HG03457 (cell line): ENCODE measurements around the gene AS3MT.
"Not testable (repeated sequence)": the region's sequence is repeated elsewhere in the genome, so short reads cannot be mapped to it uniquely, and the experiment has no call there.

Source experiments
- ATAC-seq: cut with Tn5 transposase; IDR thresholded peaks from one replicate; pipeline ENCODE4 v1.9.1; 2021; ENCODE audit warnings: moderate number of reproducible peaks; ENCODE audit not compliant: unreplicated experiment

Gene AS3MT

GRCh38 chr10:102919246-102919959, 50.1 kb downstream of the AS3MT start:
- no peak for ATAC-seq

- no peak for ATAC-seq
These were observed 50.9 kb downstream of the AS3MT start for GRCh38 chr10:102919992-102920739.

GRCh38 chr10:102923601-102924000, 54.3 kb downstream of the AS3MT start:
- no peak for ATAC-seq

GRCh38 chr10:102926842-102927241, 57.6 kb downstream of the AS3MT start:
- no peak for ATAC-seq

GRCh38 chr10:102927311-102928010, 58.2 kb downstream of the AS3MT start:
- no peak for ATAC-seq

- ATAC-seq, result not testable (repeated sequence)
These were observed 59.2 kb downstream of the AS3MT start for GRCh38 chr10:102928442-102928841.

- no peak for ATAC-seq
These were observed 61.5 kb downstream of the AS3MT start for GRCh38 chr10:102930720-102931119.

- ATAC-seq, result no peak
These were observed 62.4 kb downstream of the AS3MT start for GRCh38 chr10:102931643-102932042.

GRCh38 chr10:102935505-102935904, 66.2 kb downstream of the AS3MT start:
- ATAC-seq, result no peak

GRCh38 chr10:102935939-102936605, 66.8 kb downstream of the AS3MT start:
- no peak for ATAC-seq

GRCh38 chr10:102941401-102941800, 72.1 kb downstream of the AS3MT start:
- no peak for ATAC-seq

GRCh38 chr10:102945449-102945848, 76.2 kb downstream of the AS3MT start:
- no peak for ATAC-seq

GRCh38 chr10:102945962-102946361, 76.7 kb downstream of the AS3MT start:
- no peak for ATAC-seq

GRCh38 chr10:102946992-102947391, 77.7 kb downstream of the AS3MT start:
- ATAC-seq, result no peak

- no peak for ATAC-seq
These were observed 78.9 kb downstream of the AS3MT start for GRCh38 chr10:102948176-102948575.

GRCh38 chr10:102948786-102949185, 79.5 kb downstream of the AS3MT start:
- ATAC-seq, result no peak

- ATAC-seq, result no peak
These were observed 80.6 kb downstream of the AS3MT start for GRCh38 chr10:102949916-102950315.

GRCh38 chr10:102951316-102951715, 82.0 kb downstream of the AS3MT start:
- no peak for ATAC-seq
